Hematopoietic multipotent progenitor cell treated with erythropoietin and hydrocortisone succinate and interleukin-3 and kit ligand, for 17 days (in vitro differentiated cells): ENCODE data around the gene NUDC.

Experiments
- DNase-seq: peaks from one replicate; pipeline ENCODE4 v3.0.0-alpha.2; 2015; ENCODE audit warnings: low spot score

The NUDC gene

GRCh38 chr1:26951216-26951615 is 29.7 kb downstream of the NUDC start:
- DNase-seq: no peak

- DNase-seq: no peak
These were observed 30.4 kb downstream of the NUDC start for GRCh38 chr1:26951821-26952497.

- DNase-seq: no peak
These were observed 31.8 kb downstream of the NUDC start for GRCh38 chr1:26953374-26953773.

GRCh38 chr1:26956321-26956720 is 34.8 kb downstream of the NUDC start:
- no peak for DNase-seq

- no peak for DNase-seq
These were observed 35.8 kb downstream of the NUDC start for GRCh38 chr1:26957306-26957705.

GRCh38 chr1:26959270-26959669 is 37.7 kb downstream of the NUDC start:
- DNase-seq: no peak

GRCh38 chr1:26959722-26960624 is 38.4 kb downstream of the NUDC start, which contains the start of gene KDF1:
Gene KDF1 (minus strand): TSS chr1:26960468. CDS start chr1:26952380, 8,088 bp downstream.
- no peak for DNase-seq

- DNase-seq: no peak
These were observed 39.1 kb downstream of the NUDC start for GRCh38 chr1:26960625-26960966.

- DNase-seq: no peak
These were observed 40.3 kb downstream of the NUDC start for GRCh38 chr1:26961826-26962225.

- no peak for DNase-seq
These were observed 43.7 kb downstream of the NUDC start for GRCh38 chr1:26965213-26965612.

GRCh38 chr1:26965628-26966027 is 44.1 kb downstream of the NUDC start:
- DNase-seq: no peak

- no peak for DNase-seq
These were observed 49.3 kb downstream of the NUDC start for GRCh38 chr1:26970810-26971209.

GRCh38 chr1:26971590-26971989 is 50.0 kb downstream of the NUDC start:
- no peak for DNase-seq

GRCh38 chr1:26972390-26972789 is 50.8 kb downstream of the NUDC start:
- no peak for DNase-seq

- DNase-seq: no peak
These were observed 51.3 kb downstream of the NUDC start for GRCh38 chr1:26972821-26973220.

GRCh38 chr1:26976621-26977510 is 55.3 kb downstream of the NUDC start:
- no peak for DNase-seq

GRCh38 chr1:26978901-26979300 is 57.4 kb downstream of the NUDC start:
- no peak for DNase-seq

- DNase-seq: no peak
These were observed 59.8 kb downstream of the NUDC start for GRCh38 chr1:26981146-26981846.

- no peak for DNase-seq
These were observed 62.3 kb downstream of the NUDC start for GRCh38 chr1:26983863-26984262.

GRCh38 chr1:26984291-26984690 is 62.7 kb downstream of the NUDC start:
- no peak for DNase-seq

GRCh38 chr1:26986658-26987057 is 65.1 kb downstream of the NUDC start:
- DNase-seq: no peak
